HepG2 (cell line): ENCODE data around the gene R3HCC1L. TPM values are rescaled to one million over a fixed set of nuclear protein-coding genes. Genes with fewer than 3 reads are reported as not detected.

Experiments
- AGO1 ChIP-seq: fragments of 200-400 bp; formaldehyde crosslinking; IDR thresholded peaks from 2 replicates; pipeline ENCODE4 v1.6.1; 2017; ENCODE audit warnings: mild to moderate bottlenecking, low read depth, low read length, moderate library complexity; ENCODE audit not compliant: poor library complexity, severe bottlenecking
- ARHGAP35 ChIP-seq: sonication (generic); formaldehyde crosslinking; IDR thresholded peaks from 2 replicates; pipeline ENCODE4 v1.9.0; 2022; ENCODE audit warnings: mild to moderate bottlenecking, inconsistent platforms, moderate library complexity, missing genetic modification reagents, borderline replicate concordance
- KAT7 ChIP-seq: IDR thresholded peaks from 2 replicates; pipeline ENCODE4 v1.6.1; 2018; ENCODE audit warnings: borderline replicate concordance, missing compliant biosample characterization
- KLF11 ChIP-seq: IDR thresholded peaks from 2 replicates; pipeline ENCODE4 v1.6.1; 2016; ENCODE audit warnings: missing compliant biosample characterization
- MED8 ChIP-seq: sonication (generic); formaldehyde crosslinking; IDR thresholded peaks from 2 replicates; pipeline ENCODE4 v1.8.1; 2023; ENCODE audit warnings: mild to moderate bottlenecking, missing genetic modification reagents; ENCODE audit not compliant: insufficient replicate concordance
- MIER3 ChIP-seq: IDR thresholded peaks from 2 replicates; pipeline ENCODE4 v1.6.1; 2016; ENCODE audit warnings: missing compliant biosample characterization, borderline replicate concordance
- NR1H2 ChIP-seq: sonication (generic); formaldehyde crosslinking; IDR thresholded peaks from 2 replicates; pipeline ENCODE4 v1.8.1; 2022; ENCODE audit warnings: low read depth, missing genetic modification reagents, borderline replicate concordance
- SETDB1 ChIP-seq: sonication (generic); formaldehyde crosslinking; IDR thresholded peaks from 2 replicates; pipeline ENCODE4 v1.5.1; 2020; ENCODE audit warnings: missing genetic modification reagents, mild to moderate bottlenecking, borderline replicate concordance
- TBX2 ChIP-seq: sonication (generic); formaldehyde crosslinking; IDR thresholded peaks from 2 replicates; pipeline ENCODE4 v1.5.0; 2020; ENCODE audit warnings: missing genetic modification reagents, mild to moderate bottlenecking, borderline replicate concordance
- ZNF317 ChIP-seq: sonication (generic); formaldehyde crosslinking; IDR thresholded peaks from 2 replicates; pipeline ENCODE4 v1.5.0; 2020; ENCODE audit warnings: mild to moderate bottlenecking, missing genetic modification reagents
- ZNF326 ChIP-seq: sonication (generic); formaldehyde crosslinking; IDR thresholded peaks from 2 replicates; pipeline ENCODE4 v1.4.0; 2020; ENCODE audit warnings: missing genetic modification reagents, borderline replicate concordance
- polyA plus RNA-seq, 8 experiments: library from polyadenylated mRNA; depleted of rRNA in 3 of 8; stranded (reverse) in 7 of 8; unstranded in 1 of 8; fragments of >200 nt; fragmentation: Illumina TruSeq in 4 of 8; extraction: Trizol in 4 of 8; gene quantifications; 2 replicates each; pipeline versions ENCODE4 v1.2.1 to v1.2.3, GENCODE V29; 2011 to 2016; ENCODE audit warnings: low read depth in 4 of 8, missing spikeins in 1 of 8, mixed read lengths in 1 of 8; ENCODE audit not compliant: insufficient read depth in 1 of 8
- total RNA-seq, 5 experiments: library from RNA; depleted of rRNA; stranded (reverse); fragments of >200 nt; fragmentation: Illumina TruSeq; extraction: Trizol; gene quantifications; 2 replicates each; pipeline ENCODE4 v1.2.3, GENCODE V29; 2016; ENCODE audit warnings: low read depth in 1 of 5
- TF ChIP-seq, protein P1 (sequence below): sonication (generic); formaldehyde crosslinking; IDR thresholded peaks from 2 replicates; pipeline ENCODE4 v1.8.0; 2022; ENCODE audit warnings: low read depth, missing genetic modification reagents
- TF ChIP-seq, protein P2 (sequence below): sonication (generic); formaldehyde crosslinking; IDR thresholded peaks from 2 replicates; pipeline ENCODE4 v1.9.0; 2022; ENCODE audit warnings: low read depth, missing genetic modification reagents
- TF ChIP-seq, protein P3 (sequence below): sonication (generic); formaldehyde crosslinking; IDR thresholded peaks from 2 replicates; pipeline ENCODE4 v1.4.0; 2020; ENCODE audit warnings: missing genetic modification reagents, borderline replicate concordance
- TF ChIP-seq, protein P4 (sequence below): sonication (generic); formaldehyde crosslinking; IDR thresholded peaks from 2 replicates; pipeline ENCODE4 v1.4.0; 2020; ENCODE audit warnings: mild to moderate bottlenecking, missing genetic modification reagents, borderline replicate concordance
- TF ChIP-seq, protein P5 (sequence below): sonication (generic); formaldehyde crosslinking; IDR thresholded peaks from 2 replicates; pipeline ENCODE4 v1.5.1; 2020; ENCODE audit warnings: mild to moderate bottlenecking, missing genetic modification reagents, moderate library complexity
- TF ChIP-seq, protein P6 (sequence below): sonication (generic); formaldehyde crosslinking; IDR thresholded peaks from 2 replicates; pipeline ENCODE4 v1.4.0; 2020; ENCODE audit warnings: mild to moderate bottlenecking, missing genetic modification reagents

Gene R3HCC1L
- total and polyA plus RNA-seq, 2 of the 13 experiments (the other 11 are each of a cell fraction or from before 2014, with no cell fraction given): 6.5 to 12.2 TPM

DNA sequence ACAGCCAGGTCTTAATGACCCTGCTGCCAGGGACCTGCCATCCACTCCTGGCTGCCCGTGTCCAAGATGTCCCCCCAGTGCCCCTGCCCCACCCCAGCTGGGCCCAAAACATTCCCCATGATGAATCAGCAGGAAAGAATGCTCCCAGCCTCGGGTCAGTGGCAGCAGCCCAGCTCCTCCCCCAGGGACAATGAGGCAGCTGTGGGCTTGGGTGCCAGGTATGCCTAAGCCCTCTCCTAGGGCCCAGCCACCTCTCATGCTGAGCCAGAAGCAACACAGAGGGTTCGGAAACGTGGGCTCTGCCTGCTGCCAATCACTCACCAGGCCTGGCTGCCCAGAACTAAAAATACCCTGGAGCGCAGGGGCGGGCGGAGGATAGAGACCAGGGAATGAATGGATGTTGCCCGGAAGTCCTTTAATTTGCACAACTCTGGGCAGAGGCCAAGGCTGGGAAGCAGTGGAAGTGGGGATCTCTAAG lies 135.0 kb downstream of the R3HCC1L start (continued):
- TF ChIP-seq SETDB1 (no peak), TBX2 (CRISPR knock-in tag) (no peak), MED8 (no peak), AGO1 (no peak), ZNF317 (CRISPR knock-in tag) (no peak), NR1H2 (CRISPR knock-in tag) (no peak), ARHGAP35 (CRISPR knock-in tag) (no peak), KLF11 (CRISPR knock-in tag) (no peak), MIER3 (no peak), ZNF326 (no peak), KAT7 (CRISPR knock-in tag) (no peak)
- TF ChIP-seq, protein P1, sequence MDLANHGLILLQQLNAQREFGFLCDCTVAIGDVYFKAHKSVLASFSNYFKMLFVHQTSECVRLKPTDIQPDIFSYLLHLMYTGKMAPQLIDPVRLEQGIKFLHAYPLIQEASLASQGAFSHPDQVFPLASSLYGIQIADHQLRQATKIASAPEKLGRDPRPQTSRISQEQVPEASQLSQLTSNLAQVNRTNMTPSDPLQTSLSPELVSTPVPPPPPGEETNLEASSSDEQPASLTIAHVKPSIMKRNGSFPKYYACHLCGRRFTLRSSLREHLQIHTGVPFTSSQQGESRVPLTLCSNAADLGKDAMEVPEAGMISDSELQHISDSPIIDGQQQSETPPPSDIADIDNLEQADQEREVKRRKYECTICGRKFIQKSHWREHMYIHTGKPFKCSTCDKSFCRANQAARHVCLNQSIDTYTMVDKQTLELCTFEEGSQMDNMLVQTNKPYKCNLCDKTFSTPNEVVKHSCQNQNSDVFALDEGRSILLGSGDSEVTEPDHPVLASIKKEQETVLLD (CRISPR knock-in tag): no peak
- TF ChIP-seq, protein P2, sequence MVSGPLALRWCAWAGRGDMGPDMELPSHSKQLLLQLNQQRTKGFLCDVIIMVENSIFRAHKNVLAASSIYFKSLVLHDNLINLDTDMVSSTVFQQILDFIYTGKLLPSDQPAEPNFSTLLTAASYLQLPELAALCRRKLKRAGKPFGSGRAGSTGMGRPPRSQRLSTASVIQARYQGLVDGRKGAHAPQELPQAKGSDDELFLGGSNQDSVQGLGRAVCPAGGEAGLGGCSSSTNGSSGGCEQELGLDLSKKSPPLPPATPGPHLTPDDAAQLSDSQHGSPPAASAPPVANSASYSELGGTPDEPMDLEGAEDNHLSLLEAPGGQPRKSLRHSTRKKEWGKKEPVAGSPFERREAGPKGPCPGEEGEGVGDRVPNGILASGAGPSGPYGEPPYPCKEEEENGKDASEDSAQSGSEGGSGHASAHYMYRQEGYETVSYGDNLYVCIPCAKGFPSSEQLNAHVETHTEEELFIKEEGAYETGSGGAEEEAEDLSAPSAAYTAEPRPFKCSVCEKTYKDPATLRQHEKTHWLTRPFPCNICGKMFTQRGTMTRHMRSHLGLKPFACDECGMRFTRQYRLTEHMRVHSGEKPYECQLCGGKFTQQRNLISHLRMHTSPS (CRISPR knock-in tag): peak; percentile 82; the same call in 1 of the 2 replicates
- TF ChIP-seq, protein P3, sequence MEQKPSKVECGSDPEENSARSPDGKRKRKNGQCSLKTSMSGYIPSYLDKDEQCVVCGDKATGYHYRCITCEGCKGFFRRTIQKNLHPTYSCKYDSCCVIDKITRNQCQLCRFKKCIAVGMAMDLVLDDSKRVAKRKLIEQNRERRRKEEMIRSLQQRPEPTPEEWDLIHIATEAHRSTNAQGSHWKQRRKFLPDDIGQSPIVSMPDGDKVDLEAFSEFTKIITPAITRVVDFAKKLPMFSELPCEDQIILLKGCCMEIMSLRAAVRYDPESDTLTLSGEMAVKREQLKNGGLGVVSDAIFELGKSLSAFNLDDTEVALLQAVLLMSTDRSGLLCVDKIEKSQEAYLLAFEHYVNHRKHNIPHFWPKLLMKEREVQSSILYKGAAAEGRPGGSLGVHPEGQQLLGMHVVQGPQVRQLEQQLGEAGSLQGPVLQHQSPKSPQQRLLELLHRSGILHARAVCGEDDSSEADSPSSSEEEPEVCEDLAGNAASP (CRISPR knock-in tag): no peak
- TF ChIP-seq, protein P4, sequence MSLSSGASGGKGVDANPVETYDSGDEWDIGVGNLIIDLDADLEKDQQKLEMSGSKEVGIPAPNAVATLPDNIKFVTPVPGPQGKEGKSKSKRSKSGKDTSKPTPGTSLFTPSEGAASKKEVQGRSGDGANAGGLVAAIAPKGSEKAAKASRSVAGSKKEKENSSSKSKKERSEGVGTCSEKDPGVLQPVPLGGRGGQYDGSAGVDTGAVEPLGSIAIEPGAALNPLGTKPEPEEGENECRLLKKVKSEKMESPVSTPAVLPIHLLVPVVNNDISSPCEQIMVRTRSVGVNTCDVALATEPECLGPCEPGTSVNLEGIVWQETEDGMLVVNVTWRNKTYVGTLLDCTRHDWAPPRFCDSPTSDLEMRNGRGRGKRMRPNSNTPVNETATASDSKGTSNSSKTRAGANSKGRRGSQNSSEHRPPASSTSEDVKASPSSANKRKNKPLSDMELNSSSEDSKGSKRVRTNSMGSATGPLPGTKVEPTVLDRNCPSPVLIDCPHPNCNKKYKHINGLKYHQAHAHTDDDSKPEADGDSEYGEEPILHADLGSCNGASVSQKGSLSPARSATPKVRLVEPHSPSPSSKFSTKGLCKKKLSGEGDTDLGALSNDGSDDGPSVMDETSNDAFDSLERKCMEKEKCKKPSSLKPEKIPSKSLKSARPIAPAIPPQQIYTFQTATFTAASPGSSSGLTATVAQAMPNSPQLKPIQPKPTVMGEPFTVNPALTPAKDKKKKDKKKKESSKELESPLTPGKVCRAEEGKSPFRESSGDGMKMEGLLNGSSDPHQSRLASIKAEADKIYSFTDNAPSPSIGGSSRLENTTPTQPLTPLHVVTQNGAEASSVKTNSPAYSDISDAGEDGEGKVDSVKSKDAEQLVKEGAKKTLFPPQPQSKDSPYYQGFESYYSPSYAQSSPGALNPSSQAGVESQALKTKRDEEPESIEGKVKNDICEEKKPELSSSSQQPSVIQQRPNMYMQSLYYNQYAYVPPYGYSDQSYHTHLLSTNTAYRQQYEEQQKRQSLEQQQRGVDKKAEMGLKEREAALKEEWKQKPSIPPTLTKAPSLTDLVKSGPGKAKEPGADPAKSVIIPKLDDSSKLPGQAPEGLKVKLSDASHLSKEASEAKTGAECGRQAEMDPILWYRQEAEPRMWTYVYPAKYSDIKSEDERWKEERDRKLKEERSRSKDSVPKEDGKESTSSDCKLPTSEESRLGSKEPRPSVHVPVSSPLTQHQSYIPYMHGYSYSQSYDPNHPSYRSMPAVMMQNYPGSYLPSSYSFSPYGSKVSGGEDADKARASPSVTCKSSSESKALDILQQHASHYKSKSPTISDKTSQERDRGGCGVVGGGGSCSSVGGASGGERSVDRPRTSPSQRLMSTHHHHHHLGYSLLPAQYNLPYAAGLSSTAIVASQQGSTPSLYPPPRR (CRISPR knock-in tag): no peak
- TF ChIP-seq, protein P5, sequence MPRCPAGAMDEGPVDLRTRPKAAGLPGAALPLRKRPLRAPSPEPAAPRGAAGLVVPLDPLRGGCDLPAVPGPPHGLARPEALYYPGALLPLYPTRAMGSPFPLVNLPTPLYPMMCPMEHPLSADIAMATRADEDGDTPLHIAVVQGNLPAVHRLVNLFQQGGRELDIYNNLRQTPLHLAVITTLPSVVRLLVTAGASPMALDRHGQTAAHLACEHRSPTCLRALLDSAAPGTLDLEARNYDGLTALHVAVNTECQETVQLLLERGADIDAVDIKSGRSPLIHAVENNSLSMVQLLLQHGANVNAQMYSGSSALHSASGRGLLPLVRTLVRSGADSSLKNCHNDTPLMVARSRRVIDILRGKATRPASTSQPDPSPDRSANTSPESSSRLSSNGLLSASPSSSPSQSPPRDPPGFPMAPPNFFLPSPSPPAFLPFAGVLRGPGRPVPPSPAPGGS (CRISPR knock-in tag): 0 out of 2 replicates have a peak, but pooled peaks have one; percentile 10
- TF ChIP-seq, protein P6, sequence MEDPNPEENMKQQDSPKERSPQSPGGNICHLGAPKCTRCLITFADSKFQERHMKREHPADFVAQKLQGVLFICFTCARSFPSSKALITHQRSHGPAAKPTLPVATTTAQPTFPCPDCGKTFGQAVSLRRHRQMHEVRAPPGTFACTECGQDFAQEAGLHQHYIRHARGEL (CRISPR knock-in tag): no peak
